Measurements from ENCODE around the gene UNC119.

Gene UNC119

DNA sequence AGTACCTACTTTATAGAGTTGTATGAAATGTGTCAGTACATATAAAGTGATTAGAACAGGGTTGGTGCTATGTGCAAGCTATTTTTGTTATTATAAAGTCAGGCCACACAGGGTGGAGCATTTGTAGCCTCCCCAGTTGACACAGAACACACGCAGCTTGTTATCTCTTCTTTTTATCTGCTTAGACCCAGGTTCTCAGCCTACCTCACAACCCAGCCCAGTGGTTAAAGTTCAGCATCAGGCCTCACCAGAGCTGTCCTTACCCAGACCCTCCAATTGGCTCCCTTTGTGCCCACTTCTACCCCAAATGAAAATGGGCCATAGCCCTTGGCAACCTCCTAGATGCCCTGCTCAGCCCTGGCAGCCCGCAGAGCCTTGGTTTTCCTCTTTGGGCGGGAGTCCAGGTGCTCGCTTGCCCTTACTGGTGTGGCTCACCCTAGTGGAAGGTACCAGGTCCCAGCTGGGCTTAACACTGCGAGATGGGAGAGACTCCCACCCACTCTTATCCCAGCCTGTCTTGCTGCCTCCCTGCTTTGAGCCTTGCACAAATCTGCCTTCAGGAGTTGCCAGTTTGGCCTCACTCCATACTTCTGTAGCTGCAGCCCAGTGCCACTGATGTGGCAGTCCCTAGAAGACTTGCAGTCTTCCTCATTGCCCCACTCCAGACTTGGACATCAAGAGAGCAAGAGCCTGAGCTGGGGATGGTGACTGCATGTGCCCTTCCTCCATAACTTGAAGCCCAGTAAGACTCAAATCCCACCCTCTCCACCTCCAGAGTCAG is 20.0 kb upstream of the UNC119 start:
- no peak for FAIRE-seq

DNA sequence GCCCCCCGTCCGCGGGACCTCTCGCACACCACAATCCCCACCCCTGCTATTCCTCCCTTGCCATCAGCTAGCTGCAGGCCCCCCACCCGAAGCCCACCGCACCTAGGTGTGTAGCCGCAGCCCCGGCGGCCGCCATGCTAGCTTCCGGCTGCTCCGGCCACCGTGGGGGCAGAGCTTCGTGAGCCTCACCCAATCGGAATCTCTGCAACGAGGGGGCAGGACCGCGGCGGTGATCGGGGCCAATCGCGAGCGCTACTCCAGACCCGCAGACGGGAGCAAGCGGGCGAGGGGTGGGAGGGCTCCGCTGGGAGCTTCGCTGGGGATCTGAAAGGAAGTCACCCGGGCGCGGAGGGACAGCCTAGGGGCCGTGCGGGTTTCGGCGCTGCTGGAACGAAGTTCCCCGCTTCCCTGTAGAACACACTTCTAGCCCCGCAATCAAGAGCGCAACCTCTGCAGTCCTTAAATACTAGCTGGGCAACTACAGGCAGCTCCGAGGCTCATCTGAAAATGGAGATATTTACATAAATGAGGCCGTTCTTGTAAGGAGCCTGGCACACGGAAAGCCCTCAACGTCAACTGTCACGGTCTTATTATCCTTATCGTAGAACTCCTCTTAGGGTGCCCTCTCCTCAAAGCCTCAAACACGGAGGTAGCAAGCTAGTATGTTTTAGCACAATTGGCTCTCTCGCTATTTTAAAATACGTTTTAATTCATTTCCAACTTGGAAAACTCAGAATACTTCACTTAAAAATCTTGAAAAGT is 19.1 kb upstream of the UNC119 start, which contains the start of gene PIGS:
Gene PIGS, minus strand, starts transcription at position 164 of the 762 bp plus-strand sequence. Its CDS starts 28 bp downstream, at position 136.
- FAIRE-seq: no peak

DNA sequence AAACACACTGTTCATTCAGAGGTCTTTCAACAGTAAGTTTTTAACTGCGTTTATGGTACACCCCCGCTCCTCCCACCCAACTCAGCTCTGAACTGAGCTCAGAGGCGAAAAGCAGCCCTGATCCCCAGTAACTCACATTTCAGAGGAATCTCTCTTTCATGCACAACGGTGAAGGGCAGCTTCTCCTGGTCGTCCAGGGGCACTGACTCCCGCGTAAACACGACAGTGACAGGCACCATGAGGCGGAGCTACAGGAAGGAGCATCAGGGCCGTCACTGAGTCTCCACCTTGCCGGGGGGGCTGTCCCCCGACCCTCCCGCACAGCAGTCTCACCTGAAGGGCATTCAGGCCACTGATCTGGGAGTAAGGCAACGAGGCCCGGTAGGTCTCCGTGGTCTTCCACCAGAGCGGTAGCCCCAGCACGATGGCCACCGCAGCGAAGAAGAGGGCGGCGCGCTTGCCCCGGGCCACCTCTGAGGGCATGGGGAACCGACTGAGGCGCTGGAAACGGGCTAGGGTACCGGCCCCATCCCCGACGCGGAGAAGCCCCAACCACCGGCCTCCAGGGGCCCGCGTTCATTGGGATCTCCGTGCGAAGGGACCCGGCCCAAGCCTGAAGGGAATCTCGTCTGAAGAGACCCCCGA is 18.4 kb upstream of the UNC119 start:
- FAIRE-seq: no peak

DNA sequence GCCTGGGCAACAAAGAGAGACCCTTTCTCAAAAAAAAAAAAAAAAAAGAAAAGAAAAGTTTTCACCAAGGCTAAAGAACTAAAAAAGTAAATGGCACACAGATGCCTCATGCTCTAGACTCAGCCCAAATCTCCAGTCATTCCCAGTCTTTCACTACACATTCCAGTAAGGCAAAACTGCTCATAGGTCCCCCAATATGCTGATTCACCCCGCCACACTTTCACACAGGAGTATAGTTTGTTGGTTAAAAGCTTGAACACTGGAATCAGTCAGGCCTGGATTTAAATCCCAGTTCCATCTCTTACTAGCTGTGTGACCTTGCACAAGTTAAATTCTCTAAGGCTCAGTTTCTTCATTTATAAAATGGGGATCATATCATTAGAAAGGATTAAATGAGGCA is 17.0 kb upstream of the UNC119 start:
- FAIRE-seq: no peak

DNA sequence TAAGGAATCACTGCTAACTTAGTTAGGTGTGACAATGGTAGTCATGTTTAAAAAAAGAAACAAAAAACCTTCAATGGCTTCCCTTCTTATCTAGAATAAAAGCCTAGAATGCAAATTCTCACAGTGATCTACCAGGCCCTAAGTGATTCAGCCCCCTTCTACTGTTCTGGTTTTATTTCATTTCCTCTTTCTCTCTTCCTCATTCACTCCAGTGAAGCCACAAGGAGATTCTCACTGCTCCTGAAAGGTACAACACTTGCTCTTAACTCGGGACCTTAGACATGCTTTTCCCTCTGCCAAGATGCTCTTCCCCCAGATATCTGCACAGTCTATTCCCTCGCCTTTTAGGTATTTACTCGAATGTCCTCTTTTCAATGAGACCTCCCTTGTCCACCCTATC is 15.2 kb upstream of the UNC119 start:
- no peak for FAIRE-seq

DNA sequence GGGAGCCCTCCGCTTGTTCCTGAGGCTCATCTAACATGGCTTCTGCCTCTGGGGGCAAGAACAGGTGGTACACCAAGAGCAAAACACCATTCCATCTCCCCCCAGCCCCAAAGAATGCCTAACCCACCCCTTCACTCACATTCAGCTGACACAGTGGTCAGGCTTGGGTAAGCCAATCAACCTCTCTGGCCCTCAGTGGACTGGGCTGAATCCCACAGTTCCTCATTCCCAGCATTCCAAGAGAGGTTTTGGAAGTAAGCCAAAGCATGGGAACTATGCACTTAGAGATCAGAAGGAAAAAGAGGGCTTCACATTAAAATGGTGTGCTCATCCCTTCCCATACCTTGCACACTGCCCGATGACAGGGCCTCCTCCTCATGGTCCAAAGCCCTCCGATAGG is 11.1 kb upstream of the UNC119 start:
- no peak for FAIRE-seq

DNA sequence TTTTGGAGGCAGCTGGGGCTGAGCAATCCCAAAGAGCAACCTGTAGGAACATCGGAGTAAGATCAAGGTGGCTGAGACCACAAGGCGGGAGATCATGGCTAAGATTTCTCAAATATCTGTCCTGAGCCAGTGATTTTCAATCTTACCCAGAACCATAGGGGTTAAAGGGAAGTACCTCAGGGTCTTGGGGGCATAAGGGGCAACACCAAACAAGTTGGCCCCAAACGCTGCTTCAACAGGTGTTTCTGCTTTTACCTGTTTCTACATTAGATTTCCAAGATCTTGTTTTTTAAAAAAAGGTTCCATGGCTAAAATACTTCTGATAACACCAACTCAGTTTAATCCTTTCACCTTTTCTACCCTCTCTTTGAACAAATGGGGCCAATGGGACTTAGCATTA is 2.6 kb upstream of the UNC119 start:
- FAIRE-seq: no peak

DNA sequence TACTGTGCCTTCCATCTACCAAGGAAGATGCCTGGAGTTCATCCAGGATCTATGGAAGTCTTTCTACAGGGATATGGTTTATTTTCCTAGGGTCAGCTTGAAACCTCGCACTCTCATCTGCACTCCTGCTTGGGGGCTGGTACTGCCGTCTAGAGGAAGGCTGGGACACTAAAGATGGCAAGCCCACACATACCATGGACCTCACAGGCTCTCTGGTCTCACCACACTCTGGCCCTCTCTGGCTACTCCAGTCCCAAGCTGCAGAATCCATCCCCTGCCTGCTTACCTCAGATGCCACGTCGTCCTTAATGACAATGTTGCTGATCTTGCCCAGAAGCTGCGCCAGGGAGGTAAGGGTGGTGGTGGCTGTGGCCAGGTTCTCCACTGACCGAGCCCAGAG is 2.1 kb upstream of the UNC119 start:
- FAIRE-seq: no peak

DNA sequence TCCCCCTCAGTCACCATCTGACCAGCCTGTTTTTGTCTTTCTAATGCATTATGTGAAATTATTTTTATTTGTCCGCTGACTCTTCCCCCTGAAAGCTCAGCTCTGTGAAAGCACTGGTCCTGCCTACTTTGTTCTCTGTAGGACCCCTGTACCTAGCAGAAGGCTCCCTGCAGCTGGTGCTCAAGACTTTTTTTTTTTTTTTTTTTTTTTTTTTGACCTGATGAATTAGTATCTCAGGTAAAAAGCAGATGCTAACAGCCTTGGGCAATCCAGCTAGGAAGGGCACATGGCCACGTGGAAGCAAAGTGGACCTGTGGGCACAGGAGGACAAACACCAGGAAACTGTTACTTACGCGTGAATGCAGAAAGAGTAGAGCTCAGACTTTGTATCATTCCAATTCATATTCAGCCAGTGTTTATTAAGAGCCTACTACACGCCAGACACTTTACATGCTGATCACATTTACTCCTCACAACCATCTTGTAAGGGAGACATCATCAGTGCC is 629 bp upstream of the UNC119 start:
- FAIRE-seq: no peak

DNA sequence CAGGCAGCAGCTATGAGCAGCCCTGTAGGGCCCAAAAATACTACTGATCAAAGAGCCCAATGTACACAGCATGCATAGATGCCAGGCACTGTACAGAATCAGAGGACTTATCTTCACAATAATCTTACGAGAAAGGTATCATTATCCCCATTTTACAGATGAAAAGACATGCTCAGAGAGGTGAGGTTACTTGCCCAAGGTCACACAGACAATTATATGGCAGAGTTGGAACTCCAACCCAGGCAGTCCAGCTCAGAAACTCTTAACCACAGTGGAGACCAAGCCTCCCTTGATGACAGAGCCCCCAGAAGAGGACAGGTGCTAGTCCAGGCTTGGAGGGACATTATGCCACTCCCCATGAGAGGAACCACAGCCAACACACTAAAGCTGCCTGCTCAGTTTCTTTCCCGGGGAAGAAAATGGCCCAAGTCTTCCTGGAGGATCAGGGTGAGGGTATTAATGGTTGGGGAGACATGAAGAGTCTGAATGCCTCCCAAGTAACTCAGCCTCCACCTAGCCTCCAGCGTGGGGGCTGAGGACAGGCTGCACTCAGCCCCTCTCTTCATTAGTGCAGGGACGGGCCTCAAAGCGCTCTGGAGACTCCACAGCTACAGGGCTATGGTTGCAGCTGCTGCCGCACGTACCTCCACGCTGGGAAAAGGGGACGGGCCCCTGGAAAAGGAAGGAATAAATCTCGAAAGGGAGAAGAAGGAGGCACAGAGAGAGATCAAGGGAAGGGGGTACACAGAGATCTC is 826 bp downstream of the UNC119 start:
- no peak for FAIRE-seq

DNA sequence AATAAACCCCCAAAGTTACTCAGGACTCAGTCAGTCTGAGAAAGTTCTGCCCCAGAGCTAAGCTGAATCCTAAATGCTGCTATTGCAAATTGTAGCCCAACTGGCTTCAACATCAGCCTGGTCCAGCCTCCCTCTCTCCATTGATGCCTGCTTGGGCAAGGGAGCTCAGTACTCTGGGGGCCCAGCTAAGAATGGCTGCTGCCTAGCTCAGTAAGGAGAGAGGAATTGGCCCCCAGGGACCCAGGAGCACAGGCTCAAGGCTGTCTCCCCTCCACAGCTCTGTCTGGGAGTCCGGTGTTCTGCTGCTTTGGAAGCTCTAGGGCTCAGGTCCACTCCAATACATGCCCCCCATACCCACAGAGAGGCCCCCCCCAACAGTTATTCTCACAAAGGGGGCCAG is 1.6 kb downstream of the UNC119 start:
- no peak for FAIRE-seq

DNA sequence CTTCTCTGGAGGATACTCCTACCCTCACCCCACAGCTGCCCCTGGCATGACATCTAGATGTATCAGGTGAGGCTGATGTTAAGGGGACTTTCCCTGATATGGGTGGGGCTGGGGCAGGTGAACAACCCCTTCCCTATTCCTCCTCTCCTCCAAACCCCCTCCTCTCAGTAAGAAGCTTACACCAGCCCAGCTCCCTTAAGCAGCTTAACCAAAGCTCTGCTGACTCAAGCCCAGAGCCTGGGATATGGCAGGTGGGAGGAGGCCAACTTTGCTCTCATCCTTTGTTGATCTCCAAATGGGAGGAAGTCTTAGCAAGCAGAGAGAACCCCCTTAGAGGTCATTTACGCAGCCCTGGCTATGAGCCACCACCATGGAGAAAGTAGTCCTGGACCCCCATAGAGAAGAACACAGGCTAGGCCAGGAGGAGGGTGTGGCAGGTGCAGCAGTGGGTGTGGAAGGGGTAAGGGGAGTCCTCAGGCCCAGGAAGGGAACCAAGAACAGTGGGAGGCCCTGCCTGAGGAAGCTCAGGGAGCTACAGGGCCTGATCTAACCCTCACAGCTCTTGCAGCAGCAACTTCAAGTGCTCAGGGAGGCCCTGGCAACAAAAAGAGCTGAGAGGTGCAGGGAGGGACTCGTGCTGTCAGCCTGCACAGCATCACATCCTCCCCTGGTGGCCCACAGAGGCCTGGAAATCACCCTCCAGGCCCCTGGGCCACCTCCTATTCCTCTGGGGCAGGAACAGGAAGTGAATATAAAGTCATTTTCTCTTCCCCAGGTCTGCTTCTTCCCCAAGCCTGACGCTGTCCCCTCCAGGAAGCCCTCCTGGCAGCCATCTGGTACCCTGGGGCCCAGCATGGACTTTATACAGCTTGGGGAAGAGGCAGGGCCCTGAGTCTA is 2.9 kb downstream of the UNC119 start:
- no peak for FAIRE-seq

DNA sequence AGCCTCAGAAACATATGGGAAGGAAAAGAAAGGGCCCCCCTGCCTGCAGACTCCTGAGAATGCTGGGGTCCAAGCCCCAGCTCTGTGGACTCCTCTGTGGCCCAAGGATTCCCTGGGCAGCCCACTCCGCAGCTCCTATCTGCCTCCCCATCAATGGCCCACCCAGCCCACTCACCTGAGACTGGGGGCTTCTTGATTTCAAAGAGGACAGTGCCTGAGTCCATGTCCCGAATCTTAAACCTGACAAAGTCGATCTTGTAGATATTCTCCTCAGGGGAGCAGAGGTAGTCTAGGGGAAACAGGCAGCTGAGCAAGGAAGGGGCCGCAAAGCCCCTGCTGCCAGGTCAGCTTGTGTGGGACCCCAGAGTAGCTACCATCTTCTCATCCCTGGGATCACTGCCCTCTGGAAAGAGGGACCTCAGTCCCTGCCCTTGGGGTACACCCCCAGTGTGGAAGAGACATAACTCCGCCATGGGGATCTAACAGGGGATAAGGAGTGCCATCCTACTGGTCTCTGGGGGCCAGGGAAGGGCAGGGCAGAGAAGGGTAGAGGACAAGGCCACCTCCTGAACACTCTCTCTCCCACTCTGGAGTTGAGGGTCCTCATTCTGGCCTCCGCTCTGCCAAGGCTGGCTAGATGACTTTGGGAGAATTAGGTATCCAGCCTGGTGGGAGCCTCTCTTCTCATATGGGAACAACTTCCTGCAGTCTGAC is 3.9 kb downstream of the UNC119 start:
- no peak for FAIRE-seq

DNA sequence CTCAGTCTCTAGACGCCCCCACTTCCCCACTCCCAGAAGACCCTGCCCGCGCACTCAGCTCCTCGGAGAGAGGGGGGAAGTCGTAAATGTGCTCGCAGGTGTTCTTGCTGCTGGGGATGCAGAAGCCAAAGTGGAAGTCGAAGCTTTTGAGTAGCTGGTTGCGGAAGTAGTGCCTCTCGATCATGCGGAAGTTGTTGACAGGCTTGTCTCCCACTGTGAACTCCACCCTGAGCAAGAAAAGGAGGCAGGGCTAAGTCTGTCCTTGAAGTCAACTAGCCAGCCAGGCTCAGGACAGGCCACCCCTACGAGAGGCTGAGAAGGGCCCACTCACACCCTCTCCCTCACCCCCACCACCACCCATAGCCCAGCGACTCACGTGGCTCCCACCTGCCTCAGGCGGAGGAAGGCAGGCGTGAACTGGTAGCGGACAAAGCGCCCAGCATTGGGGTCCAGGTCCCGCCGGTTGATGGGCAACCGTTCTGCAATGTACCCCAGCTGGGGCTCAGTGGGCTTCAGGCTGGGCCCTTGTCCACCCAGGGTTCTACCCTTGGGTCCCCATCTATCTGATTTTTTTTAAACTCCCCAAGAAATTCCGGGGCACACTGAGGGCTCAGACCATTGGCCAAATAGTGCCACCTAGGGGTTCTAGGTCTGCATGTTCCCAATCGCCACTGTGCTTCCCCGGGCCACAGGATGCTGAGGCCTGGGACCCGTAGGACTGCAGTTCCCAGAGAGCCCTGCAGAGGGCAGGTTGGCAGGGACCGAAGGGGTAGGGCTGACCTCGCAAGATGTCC is 4.6 kb downstream of the UNC119 start:
- FAIRE-seq: no peak

DNA sequence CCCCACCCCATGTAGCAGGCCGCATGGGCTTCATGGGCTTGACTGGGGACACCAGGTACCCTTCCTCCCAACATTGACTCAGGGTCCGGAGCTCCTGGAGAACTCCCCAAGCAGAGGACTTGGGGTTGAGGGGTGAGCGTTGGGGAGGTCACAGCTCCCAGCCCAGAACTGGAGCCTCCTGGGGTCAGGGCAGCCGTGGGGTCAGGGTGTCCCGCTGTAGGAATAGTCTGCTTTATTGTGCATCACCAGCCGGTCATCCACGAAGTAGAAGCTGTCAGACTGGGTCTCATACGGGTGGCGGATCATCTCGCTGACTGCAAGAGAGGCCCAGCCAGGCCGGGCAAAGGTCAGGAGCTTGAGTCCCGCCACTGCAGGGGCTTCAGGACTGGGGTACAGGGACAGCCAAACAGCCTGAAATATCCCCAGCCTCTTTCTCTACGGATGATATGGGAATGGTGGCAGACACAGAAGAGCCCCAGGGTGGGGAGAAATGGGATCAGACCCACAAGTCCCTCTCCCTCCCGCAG is 5.3 kb downstream of the UNC119 start:
- FAIRE-seq: no peak

DNA sequence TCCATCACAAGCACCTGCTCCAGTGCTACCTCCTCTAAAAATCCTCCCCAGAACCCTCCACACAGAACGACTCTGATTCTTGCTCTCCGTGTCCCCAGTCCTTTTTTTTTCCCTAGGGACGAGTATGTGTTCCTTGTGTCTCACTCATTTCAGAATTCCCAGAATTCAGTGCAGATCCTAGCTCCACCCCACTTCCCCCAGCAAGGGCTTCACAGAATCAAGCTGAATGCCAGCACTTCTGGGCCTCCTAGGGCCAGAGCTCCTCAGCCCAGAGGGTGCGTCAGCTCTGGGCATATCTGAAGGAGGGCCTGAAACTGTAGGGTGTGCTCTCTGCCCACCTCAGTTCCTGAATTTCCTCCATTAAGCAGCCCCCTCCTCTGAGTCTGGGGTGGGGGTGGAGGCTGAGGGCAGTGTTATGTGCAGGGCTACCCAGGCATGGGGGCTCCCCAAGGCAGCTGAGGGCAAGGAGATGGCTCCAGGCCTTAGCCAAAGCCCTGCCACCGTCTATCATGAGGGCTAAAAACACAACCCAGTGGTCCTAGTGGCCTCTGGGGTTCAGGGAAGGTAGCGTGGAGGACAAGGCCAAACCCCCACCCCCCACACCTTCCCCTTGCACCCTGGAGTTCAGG is 6.5 kb downstream of the UNC119 start:
- no peak for FAIRE-seq

DNA sequence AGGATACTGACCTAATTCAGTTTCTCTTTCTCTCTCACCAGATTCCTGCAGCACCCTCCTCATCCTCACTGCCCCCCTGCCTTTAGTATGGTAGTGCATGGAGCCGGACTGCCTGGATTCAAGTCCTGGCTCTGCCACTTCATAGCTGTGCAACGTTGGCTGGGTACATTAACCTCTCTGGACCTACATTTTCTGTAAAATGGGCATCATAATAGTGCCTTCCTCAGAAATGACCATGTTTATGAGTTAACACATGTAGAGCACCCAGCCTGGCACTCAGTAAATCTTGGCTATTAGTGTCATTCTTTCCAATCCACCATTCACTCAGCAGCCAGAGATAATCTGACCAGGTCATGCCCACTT is 7.3 kb downstream of the UNC119 start:
- FAIRE-seq: no peak

DNA sequence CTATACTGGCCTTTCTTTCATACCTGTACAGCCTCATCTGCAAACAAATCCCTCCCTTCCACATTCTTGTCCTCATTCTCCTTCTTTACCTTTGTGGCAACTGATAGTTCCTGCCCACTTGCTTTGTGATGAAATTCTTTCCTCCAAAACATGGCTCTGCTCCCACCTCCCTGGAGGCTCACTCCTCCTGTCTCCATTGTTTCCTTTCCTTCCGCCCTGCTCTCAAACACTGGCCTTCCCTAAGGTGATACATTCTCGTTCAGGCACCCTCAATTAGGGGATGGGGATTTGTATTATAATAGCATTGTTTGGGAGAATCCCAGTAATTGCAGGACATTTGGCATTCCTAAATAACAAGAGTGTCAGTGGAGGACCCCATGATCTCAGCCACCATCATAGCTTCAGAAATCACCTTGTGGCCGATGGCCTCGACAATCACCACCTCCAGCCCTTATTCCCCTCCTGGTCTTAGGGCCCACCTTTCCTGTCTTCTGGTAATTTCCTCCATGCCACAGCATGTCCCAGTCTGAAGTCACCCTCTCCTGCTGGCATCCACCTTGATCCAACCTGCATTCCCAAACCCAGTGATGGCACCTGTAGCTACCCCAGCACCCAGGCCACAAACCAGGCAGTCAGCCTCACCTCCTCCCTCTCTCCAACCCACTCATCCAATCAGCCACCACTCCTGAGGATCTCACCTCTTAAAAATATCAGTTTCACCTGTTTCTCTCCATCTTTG is 7.9 kb downstream of the UNC119 start:
- FAIRE-seq: no peak

DNA sequence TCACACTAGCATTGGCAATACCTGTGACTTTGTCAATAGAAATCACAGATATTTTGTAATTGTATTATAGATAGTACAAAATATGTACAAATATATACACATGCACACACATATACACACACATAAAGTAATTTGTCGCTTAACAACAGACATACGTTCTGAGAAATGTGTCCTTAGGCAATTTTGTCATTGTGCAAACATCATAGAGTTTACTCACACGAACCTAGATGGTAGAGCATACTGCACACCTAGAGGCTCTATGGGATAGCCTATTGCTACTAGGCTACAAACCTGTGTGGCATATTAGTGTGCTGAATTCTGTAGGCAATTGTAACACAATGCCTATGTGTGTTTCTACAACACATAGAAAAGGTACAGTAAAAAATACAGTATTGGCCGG is 11.0 kb downstream of the UNC119 start:
- FAIRE-seq: no peak

All from islet of Langerhans (tissue), 1 donor.